Measurements from ENCODE around the gene KEL. TPM values are rescaled to one million over a fixed set of nuclear protein-coding genes. Genes with fewer than 3 reads are reported as not detected.
A peak's percentile ranks its signal among the peaks of the same experiment; 100 is the strongest.

The KEL gene
- total RNA-seq, 1 donor from 2014 or later: 0.64 TPM

GRCh38 chr7:142932386-142933091, 29.6 kb downstream of the KEL start:
- no peaks in the 10 kb centered on the region for H3K9me3 Mint-ChIP-seq (ENCODE audit: unreplicated experiment)
- H3K27ac Mint-ChIP-seq (ENCODE audit: unreplicated experiment): no peak overlapping the region
- no peak for TF ChIP-seq CTCF (IDR thresholded peaks at IDR 0.05; ENCODE audit: partially characterized antibody, unreplicated experiment)
- no peaks in the 10 kb centered on the region for H3K4me1 Mint-ChIP-seq (ENCODE audit: low read depth, unreplicated experiment)
- H3K4me3 Mint-ChIP-seq (ENCODE audit: unreplicated experiment): no peak overlapping the region
- no peak for DNase-seq
- H3K27me3 Mint-ChIP-seq (ENCODE audit: unreplicated experiment): no peaks in the 10 kb centered on the region
- no peaks in the 10 kb centered on the region for H3K36me3 Mint-ChIP-seq (ENCODE audit: unreplicated experiment)

GRCh38 chr7:142930126-142930730, 31.9 kb downstream of the KEL start:
- no peak overlapping the region for H3K4me3 Mint-ChIP-seq (ENCODE audit: unreplicated experiment)
- H3K27ac Mint-ChIP-seq (ENCODE audit: unreplicated experiment): no peak overlapping the region
- H3K4me1 Mint-ChIP-seq (ENCODE audit: low read depth, unreplicated experiment): no peaks in the 10 kb centered on the region
- no peak for TF ChIP-seq CTCF (IDR thresholded peaks at IDR 0.05; ENCODE audit: partially characterized antibody, unreplicated experiment)
- DNase-seq: no peak
- H3K27me3 Mint-ChIP-seq (ENCODE audit: unreplicated experiment): no peaks in the 10 kb centered on the region
- no peaks in the 10 kb centered on the region for H3K9me3 Mint-ChIP-seq (ENCODE audit: unreplicated experiment)
- no peaks in the 10 kb centered on the region for H3K36me3 Mint-ChIP-seq (ENCODE audit: unreplicated experiment)

GRCh38 chr7:142927949-142928348, 34.2 kb downstream of the KEL start:
- no peak overlapping the region for H3K27ac Mint-ChIP-seq (ENCODE audit: unreplicated experiment)
- no peaks in the 10 kb centered on the region for H3K9me3 Mint-ChIP-seq (ENCODE audit: unreplicated experiment)
- no peak for TF ChIP-seq CTCF (IDR thresholded peaks at IDR 0.05; ENCODE audit: partially characterized antibody, unreplicated experiment)
- no peaks in the 10 kb centered on the region for H3K4me1 Mint-ChIP-seq (ENCODE audit: low read depth, unreplicated experiment)
- no peaks in the 10 kb centered on the region for H3K27me3 Mint-ChIP-seq (ENCODE audit: unreplicated experiment)
- H3K36me3 Mint-ChIP-seq (ENCODE audit: unreplicated experiment): no peaks in the 10 kb centered on the region
- no peak for DNase-seq
- H3K4me3 Mint-ChIP-seq (ENCODE audit: unreplicated experiment): no peak overlapping the region

GRCh38 chr7:142927085-142927745, 34.9 kb downstream of the KEL start:
- H3K4me1 Mint-ChIP-seq (ENCODE audit: low read depth, unreplicated experiment): no peaks in the 10 kb centered on the region
- no peak for DNase-seq
- no peaks in the 10 kb centered on the region for H3K36me3 Mint-ChIP-seq (ENCODE audit: unreplicated experiment)
- H3K27me3 Mint-ChIP-seq (ENCODE audit: unreplicated experiment): no peaks in the 10 kb centered on the region
- no peak for TF ChIP-seq CTCF (IDR thresholded peaks at IDR 0.05; ENCODE audit: partially characterized antibody, unreplicated experiment)
- no peak overlapping the region for H3K4me3 Mint-ChIP-seq (ENCODE audit: unreplicated experiment)
- no peak overlapping the region for H3K27ac Mint-ChIP-seq (ENCODE audit: unreplicated experiment)
- H3K9me3 Mint-ChIP-seq (ENCODE audit: unreplicated experiment): no peaks in the 10 kb centered on the region

GRCh38 chr7:142925413-142925812, 36.8 kb downstream of the KEL start:
- no peak overlapping the region for H3K27ac Mint-ChIP-seq (ENCODE audit: unreplicated experiment)
- DNase-seq: no peak
- H3K36me3 Mint-ChIP-seq (ENCODE audit: unreplicated experiment): no peaks in the 10 kb centered on the region
- H3K9me3 Mint-ChIP-seq (ENCODE audit: unreplicated experiment): no peaks in the 10 kb centered on the region
- H3K27me3 Mint-ChIP-seq (ENCODE audit: unreplicated experiment): no peaks in the 10 kb centered on the region
- H3K4me3 Mint-ChIP-seq (ENCODE audit: unreplicated experiment): no peak overlapping the region
- H3K4me1 Mint-ChIP-seq (ENCODE audit: low read depth, unreplicated experiment): no peaks in the 10 kb centered on the region
- TF ChIP-seq CTCF (IDR thresholded peaks at IDR 0.05; ENCODE audit: partially characterized antibody, unreplicated experiment): peak; percentile 33
